ENCODE results near the gene TIMP3. TPM values are rescaled to one million over a fixed set of nuclear protein-coding genes. Genes with fewer than 3 reads are reported as not detected.
A peak's percentile ranks its signal among the peaks of the same experiment; 100 is the strongest.
"Not testable (repeated sequence)": the region's sequence is repeated elsewhere in the genome, so short reads cannot be mapped to it uniquely, and the experiment has no call there.

The TIMP3 gene
- polyA plus RNA-seq (ENCODE audit: low read depth in 6 of 6): under 1 TPM in 5 of 6 donors, not detected in 1; 0.10 to 0.86 (median 0.35) TPM

GRCh38 chr22:32801537-32802236 is at the start of gene TIMP3:
Gene TIMP3, plus strand, starts transcription at chr22:32801705. Its CDS starts 297 bp downstream, at chr22:32802002.
- Mint-ChIP-seq H3K27me3 (peaks cover 67 to 84% (median 70%) of the 10 kb centered on the region in 3 donors), H3K36me3 (peaks cover 5 to 9% of the 10 kb centered on the region in 2 donors), H3K4me3 (peak within 1 kb of the TSS in 7 of 8 donors; percentile 47 to 85 (median 54)), H3K4me1 (peaks cover 14 to 30% (median 14%) of the 10 kb centered on the region in 3 donors), H3K9me3 (no peaks in the 10 kb centered on the region), H3K27ac (no peak within 1 kb of the TSS)
- DNase-seq (no peak), ATAC-seq (ENCODE audit: low read depth in 2 of 2) (no peak)

DNA sequence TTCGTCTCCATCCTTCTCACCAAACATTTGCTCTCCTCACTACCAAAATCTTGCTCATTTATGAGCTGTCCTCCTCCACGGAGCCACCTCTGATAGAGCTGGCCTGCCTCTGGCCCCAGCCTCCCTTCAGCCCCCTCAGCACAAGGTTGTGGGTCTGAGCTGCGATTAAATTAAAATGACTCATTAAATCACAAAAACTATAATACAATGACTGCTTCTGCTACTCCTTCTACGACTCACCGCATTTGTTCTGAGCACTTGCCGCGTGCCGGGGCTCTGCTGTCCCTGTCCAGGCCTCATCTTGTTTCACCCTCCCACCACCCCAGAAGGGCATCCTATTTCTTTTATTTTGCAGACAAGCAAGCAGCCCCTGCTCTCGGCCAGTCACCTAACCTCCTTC is 49.2 kb upstream of the TIMP3 start:
- Mint-ChIP-seq H3K4me3 (no peak overlapping the region), H3K9me3 (peaks cover 0 to 3% (median 0%) of the 10 kb centered on the region in 7 donors), H3K27ac (no peak overlapping the region), H3K27me3 (peaks cover 0 to 13% (median 12%) of the 10 kb centered on the region in 3 donors), H3K36me3 (no peaks in the 10 kb centered on the region), H3K4me1 (peaks cover 0 to 12% (median 0%) of the 10 kb centered on the region in 3 donors)
- ATAC-seq (ENCODE audit: low read depth in 2 of 2): no peak
- DNase-seq: no peak

DNA sequence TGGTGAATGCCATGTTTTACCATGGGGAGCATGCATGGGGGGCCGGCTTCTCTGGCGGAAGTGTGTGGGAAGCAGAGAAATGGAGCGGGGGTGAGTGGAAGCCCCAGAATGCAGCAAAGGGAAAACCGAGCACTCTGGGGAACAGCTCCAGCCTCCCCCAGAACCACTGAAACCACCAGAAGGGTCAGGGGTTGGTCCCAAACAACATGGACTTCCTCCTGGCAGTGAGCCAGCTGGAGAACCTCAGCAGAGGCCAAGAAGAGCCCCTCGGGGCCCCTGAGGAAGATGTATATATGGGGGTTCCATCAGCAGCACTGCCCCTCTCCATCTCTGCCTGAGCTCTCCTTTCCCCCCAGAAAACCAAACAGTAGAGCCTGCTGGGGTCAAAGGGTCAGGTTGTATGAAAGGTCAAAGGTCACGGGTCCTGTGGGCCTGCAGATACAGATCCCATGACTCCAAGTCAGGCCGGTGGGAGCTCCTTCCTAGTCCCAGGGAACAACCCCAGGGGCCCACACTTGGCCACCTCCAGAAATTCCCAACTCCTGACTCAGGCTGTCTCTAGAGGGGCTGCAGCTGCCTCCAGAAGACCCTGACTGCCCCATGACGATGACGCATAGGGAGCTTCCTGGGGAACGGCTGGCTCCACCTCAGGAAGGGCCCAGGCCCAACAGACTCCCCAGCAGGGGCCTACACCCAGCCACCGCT is 48.5 kb upstream of the TIMP3 start:
- ATAC-seq (ENCODE audit: low read depth in 2 of 2) (no peak), DNase-seq (no peak)
- Mint-ChIP-seq H3K4me1 (peaks cover 0 to 12% (median 0%) of the 10 kb centered on the region in 3 donors), H3K4me3 (no peak overlapping the region), H3K36me3 (no peaks in the 10 kb centered on the region), H3K27ac (no peak overlapping the region), H3K27me3 (peaks cover 5 to 13% (median 12%) of the 10 kb centered on the region in 3 donors), H3K9me3 (peaks cover 0 to 3% (median 0%) of the 10 kb centered on the region in 7 donors)

DNA sequence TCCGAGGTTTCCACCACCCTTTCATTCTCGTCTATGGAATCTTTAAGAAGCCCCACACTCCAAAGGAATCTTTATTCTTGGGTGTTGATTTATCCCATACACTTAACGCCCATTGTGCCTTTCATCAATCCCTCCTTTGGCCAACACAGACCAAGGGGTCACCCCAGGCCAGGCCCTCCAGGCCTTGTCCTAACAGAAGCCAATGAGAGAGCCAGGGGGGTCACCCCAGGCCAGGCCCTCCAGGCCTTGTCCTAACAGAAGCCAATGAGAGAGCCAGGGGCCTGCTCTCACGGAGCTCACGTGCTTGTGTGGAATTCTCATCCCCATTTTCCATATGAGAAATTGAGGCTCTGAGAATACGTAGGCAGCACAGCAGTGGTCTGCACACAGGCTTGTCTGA is 47.9 kb upstream of the TIMP3 start:
- ATAC-seq (ENCODE audit: low read depth in 2 of 2): no peak
- Mint-ChIP-seq H3K9me3 (peaks cover 0 to 3% (median 0%) of the 10 kb centered on the region in 7 donors), H3K36me3 (no peaks in the 10 kb centered on the region), H3K27ac (no peak overlapping the region), H3K27me3 (peaks cover 8 to 13% (median 12%) of the 10 kb centered on the region in 3 donors), H3K4me3 (no peak overlapping the region), H3K4me1 (peaks cover 0 to 12% (median 0%) of the 10 kb centered on the region in 3 donors)
- DNase-seq: no peak

DNA sequence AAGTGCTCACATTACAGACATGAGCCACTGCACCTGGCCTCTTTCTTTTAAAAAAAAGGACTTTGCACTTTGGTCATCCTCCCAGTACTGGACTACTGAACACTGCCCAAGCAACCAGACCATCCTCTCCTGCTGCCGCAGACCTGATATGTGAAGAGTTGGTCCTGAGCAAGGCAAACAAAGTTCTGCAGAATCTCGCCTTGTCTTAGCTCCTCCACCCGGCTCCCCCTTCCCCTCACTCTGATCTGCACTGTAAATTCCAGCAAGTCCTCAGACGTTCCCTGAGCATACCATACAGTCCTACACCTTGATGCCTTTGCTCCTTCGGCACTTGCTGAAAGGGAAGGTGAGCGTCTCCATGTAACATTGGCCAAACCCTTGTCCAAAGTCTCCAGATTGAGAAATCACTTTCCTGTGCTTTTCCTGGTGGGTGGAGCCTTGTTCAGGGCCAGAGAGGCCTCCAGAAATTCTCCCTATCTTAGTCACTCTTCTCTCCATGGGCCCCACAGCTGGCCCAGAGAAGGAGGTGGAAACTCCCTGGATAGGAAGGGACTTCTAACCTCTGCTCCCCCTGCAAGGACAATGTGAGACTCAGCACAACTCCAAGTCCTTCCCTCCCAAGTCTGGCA is 47.0 kb upstream of the TIMP3 start:
- Mint-ChIP-seq H3K27me3 (peaks cover 12 to 13% (median 12%) of the 10 kb centered on the region in 3 donors), H3K36me3 (no peaks in the 10 kb centered on the region), H3K27ac (peak overlapping the region in 1 of 6 donors; percentile 36), H3K4me1 (peaks cover 0 to 12% (median 0%) of the 10 kb centered on the region in 3 donors), H3K4me3 (no peak overlapping the region), H3K9me3 (peaks cover 0 to 3% (median 0%) of the 10 kb centered on the region in 7 donors)
- DNase-seq: no peak
- no peak for ATAC-seq (ENCODE audit: low read depth in 2 of 2)

DNA sequence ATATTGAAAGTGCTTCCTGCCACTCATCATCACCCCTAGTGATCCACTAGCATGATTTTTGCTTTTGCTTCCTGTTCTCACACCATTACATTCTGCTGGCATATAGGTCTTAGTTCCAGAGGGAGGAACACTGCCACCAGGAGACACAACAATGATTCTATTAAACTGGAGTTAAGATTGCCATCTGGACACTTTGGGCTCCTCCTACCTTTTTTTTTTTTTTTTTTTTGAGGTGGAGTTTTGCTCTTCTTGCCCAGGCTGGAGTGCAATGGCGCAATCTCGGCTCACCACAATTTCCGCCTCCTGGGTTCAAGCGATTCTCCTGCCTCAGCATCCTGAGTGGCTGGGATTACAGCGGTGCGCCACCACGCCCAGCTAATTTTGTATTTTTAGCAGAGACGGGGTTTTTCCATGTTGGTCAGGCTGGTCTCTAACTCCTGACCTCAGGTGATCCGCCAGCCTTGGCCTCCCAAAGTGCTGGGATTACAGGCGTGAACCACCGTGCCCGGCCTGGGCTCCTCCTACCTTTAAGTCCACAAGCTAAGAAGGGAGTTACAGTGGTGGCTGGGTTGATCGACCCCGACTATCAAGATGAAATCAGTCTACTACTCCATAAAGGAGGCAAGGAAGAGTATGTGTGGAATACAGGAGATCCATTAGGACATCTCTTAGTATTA is 44.3 kb upstream of the TIMP3 start:
- H3K4me3 Mint-ChIP-seq; H3K36me3 Mint-ChIP-seq; H3K27ac Mint-ChIP-seq; H3K9me3 Mint-ChIP-seq; H3K4me1 Mint-ChIP-seq; ATAC-seq (ENCODE audit: low read depth in 2 of 2); DNase-seq: not testable (repeated sequence)
- H3K27me3 Mint-ChIP-seq: peaks cover 13 to 24% (median 21%) of the 10 kb centered on the region in 3 donors

DNA sequence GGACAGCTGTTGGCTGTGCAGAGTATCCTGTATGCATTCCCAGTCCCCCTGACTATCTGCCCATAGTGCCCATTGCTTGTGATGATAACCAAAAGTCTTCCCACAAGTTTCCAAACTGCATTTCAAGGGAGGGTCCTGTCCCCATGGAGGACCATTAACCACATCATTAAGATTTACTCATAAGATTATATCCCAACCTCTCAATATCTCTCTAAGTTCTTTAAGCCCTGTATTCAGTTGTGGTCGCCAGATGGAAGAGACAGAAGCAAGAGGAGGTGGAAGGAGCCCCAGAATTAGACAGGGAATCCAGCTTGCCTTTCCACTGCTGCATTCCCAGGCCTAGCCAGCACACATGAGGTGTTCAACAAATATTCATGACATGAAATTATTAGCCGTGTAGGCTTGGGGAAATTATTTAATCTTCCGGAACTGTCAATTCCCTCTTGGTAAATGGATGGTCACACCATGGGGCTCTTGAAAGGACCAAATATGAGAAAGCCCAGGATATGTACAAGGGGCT is 42.6 kb upstream of the TIMP3 start:
- no peaks in the 10 kb centered on the region for H3K36me3 Mint-ChIP-seq
- peaks cover 25 to 35% (median 28%) of the 10 kb centered on the region in 3 donors for H3K27me3 Mint-ChIP-seq
- DNase-seq (no peak), ATAC-seq (ENCODE audit: low read depth in 2 of 2) (no peak)
- no peak overlapping the region for H3K27ac Mint-ChIP-seq
- H3K9me3 Mint-ChIP-seq: peaks cover 0 to 3% (median 0%) of the 10 kb centered on the region in 7 donors
- no peak overlapping the region for H3K4me3 Mint-ChIP-seq
- H3K4me1 Mint-ChIP-seq: peaks cover 0 to 1% (median 0%) of the 10 kb centered on the region in 3 donors

- peaks cover 25 to 42% (median 33%) of the 10 kb centered on the region in 3 donors for H3K27me3 Mint-ChIP-seq
- no peak overlapping the region for H3K27ac Mint-ChIP-seq
- H3K4me1 Mint-ChIP-seq: no peaks in the 10 kb centered on the region
- no peaks in the 10 kb centered on the region for H3K36me3 Mint-ChIP-seq
- H3K4me3 Mint-ChIP-seq: no peak overlapping the region
- no peak for ATAC-seq (ENCODE audit: low read depth in 2 of 2)
- H3K9me3 Mint-ChIP-seq: peaks cover 0 to 3% (median 0%) of the 10 kb centered on the region in 7 donors
- DNase-seq: no peak
Observed at GRCh38 chr22:32760396-32760795, 41.1 kb upstream of the TIMP3 start.

DNA sequence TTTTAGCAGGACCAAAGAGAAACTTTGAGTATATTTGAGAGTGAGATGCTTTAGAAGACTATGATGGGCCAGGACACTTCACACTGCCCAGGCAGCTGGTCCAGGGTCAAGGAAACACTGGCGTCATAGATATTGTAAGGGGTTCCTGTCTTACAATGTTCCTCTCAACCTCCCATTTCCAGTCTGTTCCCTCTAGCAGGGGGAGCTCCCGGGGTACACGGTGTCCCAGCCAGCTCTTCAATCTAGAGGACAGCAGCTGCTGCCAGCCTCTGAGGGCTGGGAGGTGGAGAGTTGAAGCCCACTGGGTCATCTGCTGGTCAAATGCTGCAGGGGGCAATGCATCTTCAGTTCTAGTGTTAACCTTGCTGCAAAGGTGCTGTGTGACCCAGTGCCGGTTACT is 40.7 kb upstream of the TIMP3 start:
- no peaks in the 10 kb centered on the region for H3K4me1 Mint-ChIP-seq
- H3K27ac Mint-ChIP-seq: no peak overlapping the region
- H3K27me3 Mint-ChIP-seq: peaks cover 25 to 45% (median 37%) of the 10 kb centered on the region in 3 donors
- no peaks in the 10 kb centered on the region for H3K9me3 Mint-ChIP-seq
- no peak overlapping the region for H3K4me3 Mint-ChIP-seq
- no peak for DNase-seq
- no peaks in the 10 kb centered on the region for H3K36me3 Mint-ChIP-seq
- ATAC-seq (ENCODE audit: low read depth in 2 of 2): no peak

- no peaks in the 10 kb centered on the region for H3K9me3 Mint-ChIP-seq
- peaks cover 25 to 45% (median 37%) of the 10 kb centered on the region in 3 donors for H3K27me3 Mint-ChIP-seq
- H3K4me3 Mint-ChIP-seq: no peak overlapping the region
- ATAC-seq (ENCODE audit: low read depth in 2 of 2): no peak
- no peaks in the 10 kb centered on the region for H3K36me3 Mint-ChIP-seq
- no peak for DNase-seq
- no peaks in the 10 kb centered on the region for H3K4me1 Mint-ChIP-seq
- H3K27ac Mint-ChIP-seq: no peak overlapping the region
Observed at GRCh38 chr22:32761251-32761903, 40.1 kb upstream of the TIMP3 start.

DNA sequence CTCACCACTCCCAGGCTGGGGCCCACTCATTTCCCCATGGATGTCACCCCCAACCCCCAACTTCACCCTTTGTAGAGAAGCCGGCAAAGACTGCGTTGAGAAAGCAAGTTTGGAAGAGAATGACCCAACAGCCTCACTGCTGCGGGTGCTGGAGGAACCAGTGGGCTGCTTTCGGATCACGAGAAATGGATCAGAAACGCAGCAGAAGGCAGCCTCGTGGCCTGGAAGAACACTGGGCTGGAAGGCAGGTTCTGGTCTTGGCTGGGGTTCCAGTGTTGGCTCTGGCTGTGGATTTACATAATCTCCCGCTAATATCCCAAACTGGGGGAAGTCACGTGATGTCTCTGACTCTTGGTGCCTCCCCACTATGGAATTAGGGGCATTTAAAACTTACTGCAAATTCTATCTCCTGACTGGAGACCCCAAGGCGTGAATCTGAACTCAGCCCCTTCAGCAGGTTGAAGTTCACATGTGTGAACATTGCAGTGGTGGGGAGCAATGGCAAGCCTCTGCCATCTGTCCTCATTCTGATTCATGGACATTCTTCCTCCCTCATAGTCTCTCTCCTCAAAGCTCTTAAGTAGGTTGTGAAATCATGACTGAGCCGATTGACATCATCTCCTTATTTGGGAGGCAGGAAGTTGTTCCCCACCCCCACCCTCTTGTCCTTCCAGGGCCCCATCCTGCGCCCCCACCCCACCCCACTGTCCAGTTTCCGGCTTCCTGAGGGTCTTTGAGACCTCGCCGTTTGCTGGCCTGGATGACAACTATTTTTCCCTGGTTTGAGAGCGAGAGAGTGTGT is 37.0 kb upstream of the TIMP3 start:
- Mint-ChIP-seq H3K36me3 (no peaks in the 10 kb centered on the region), H3K4me1 (no peaks in the 10 kb centered on the region), H3K9me3 (no peaks in the 10 kb centered on the region), H3K4me3 (no peak overlapping the region), H3K27me3 (peaks cover 14 to 45% (median 37%) of the 10 kb centered on the region in 3 donors), H3K27ac (peak overlapping the region in 1 of 6 donors; percentile 35)
- DNase-seq (no peak), ATAC-seq (ENCODE audit: low read depth in 2 of 2) (no peak)

DNA sequence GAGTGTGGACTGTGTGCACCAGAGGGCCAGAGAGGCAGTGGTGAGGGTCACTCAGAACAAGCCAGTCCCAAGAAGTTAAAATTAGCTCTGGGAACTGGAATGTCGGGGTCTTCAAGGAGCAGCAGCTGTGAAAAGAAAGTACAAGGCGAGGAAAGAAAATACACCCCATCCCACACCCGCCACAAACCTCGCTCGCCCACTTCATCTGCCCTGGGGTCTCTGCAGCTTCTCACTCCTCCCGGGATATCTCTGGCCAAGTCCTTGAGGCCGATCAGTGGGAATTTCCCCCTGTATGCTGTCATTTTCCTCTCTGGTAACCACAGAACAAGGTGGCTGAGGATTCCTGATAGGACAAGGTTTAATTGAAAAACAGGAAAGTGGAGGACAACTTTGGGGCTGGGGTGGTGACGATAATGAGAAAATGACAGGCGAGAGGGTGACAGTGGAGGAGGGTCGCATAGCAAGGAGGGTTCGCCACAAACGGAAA is 36.3 kb upstream of the TIMP3 start:
- H3K4me1 Mint-ChIP-seq: no peaks in the 10 kb centered on the region
- peak overlapping the region in 2 of 6 donors; percentile 35 to 49 for H3K27ac Mint-ChIP-seq
- H3K4me3 Mint-ChIP-seq: no peak overlapping the region
- no peak for ATAC-seq (ENCODE audit: low read depth in 2 of 2)
- no peak for DNase-seq
- peaks cover 14 to 45% (median 36%) of the 10 kb centered on the region in 3 donors for H3K27me3 Mint-ChIP-seq
- H3K36me3 Mint-ChIP-seq: no peaks in the 10 kb centered on the region
- no peaks in the 10 kb centered on the region for H3K9me3 Mint-ChIP-seq
